ENCODE measurements around the gene SOHLH1.

Gene SOHLH1

DNA sequence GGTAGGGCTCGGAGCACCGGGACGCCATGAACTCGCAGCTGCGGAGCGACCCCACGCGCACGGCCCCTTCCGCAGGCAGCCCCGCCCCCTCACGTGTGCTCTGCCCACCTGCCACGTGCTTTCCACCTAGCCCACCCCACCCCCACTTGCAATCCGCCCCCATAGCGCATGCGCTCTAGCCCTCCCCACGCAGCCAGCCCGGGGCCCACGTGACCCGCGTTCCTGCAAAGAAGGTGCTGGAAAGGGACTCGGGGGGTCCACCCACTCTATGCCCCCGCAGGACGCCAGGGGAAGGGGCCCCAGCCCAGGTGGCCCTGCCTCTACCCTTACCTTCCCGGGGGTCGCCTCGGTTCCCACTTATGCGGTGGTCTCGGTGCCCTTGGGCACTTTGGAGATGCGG is at the start of gene SOHLH1:
TSS of gene SOHLH1 (minus strand) at position 42 of the 400 bp plus-strand sequence. CDS start at position 28, 14 bp downstream.
- Mint-ChIP-seq H3K27ac (no peak within 1 kb of the TSS), H3K36me3 (no peaks in the 10 kb centered on the region), H3K4me3 (no peak within 1 kb of the TSS), H3K9me3 (no peaks in the 10 kb centered on the region), H3K4me1 (no peaks in the 10 kb centered on the region)
- no peak for DNase-seq (ENCODE audit: low spot score in 2 of 2)
- no peak for ATAC-seq

GRCh38 chr9:135748676-135749075 is 49.4 kb upstream of the SOHLH1 start:
- Mint-ChIP-seq H3K4me1 (no peaks in the 10 kb centered on the region), H3K27ac (no peak overlapping the region), H3K9me3 (no peaks in the 10 kb centered on the region), H3K36me3 (no peaks in the 10 kb centered on the region), H3K4me3 (no peak overlapping the region)
- no peak for DNase-seq (ENCODE audit: low spot score in 2 of 2)
- ATAC-seq, result no peak

GRCh38 chr9:135747311-135747710 is 48.0 kb upstream of the SOHLH1 start:
- DNase-seq (ENCODE audit: low spot score in 2 of 2) (no peak), ATAC-seq (no peak)
- no peak overlapping the region for H3K4me3 Mint-ChIP-seq
- H3K9me3 Mint-ChIP-seq, result no peaks in the 10 kb centered on the region
- H3K27ac Mint-ChIP-seq, result no peak overlapping the region
- no peaks in the 10 kb centered on the region for H3K4me1 Mint-ChIP-seq
- no peaks in the 10 kb centered on the region for H3K36me3 Mint-ChIP-seq

GRCh38 chr9:135746565-135746964 is 47.3 kb upstream of the SOHLH1 start:
- DNase-seq (ENCODE audit: low spot score in 2 of 2) (no peak), ATAC-seq (no peak)
- H3K4me1 Mint-ChIP-seq, result no peaks in the 10 kb centered on the region
- no peaks in the 10 kb centered on the region for H3K9me3 Mint-ChIP-seq
- H3K4me3 Mint-ChIP-seq, result no peak overlapping the region
- H3K36me3 Mint-ChIP-seq, result no peaks in the 10 kb centered on the region
- H3K27ac Mint-ChIP-seq, result no peak overlapping the region

GRCh38 chr9:135745686-135746324 is 46.5 kb upstream of the SOHLH1 start:
- H3K9me3 Mint-ChIP-seq, result no peaks in the 10 kb centered on the region
- no peak for DNase-seq (ENCODE audit: low spot score in 2 of 2)
- H3K4me1 Mint-ChIP-seq, result no peaks in the 10 kb centered on the region
- H3K27ac Mint-ChIP-seq, result no peak overlapping the region
- H3K4me3 Mint-ChIP-seq, result no peak overlapping the region
- no peaks in the 10 kb centered on the region for H3K36me3 Mint-ChIP-seq
- ATAC-seq, result no peak

GRCh38 chr9:135745189-135745588 is 45.9 kb upstream of the SOHLH1 start:
- H3K4me3 Mint-ChIP-seq, result no peak overlapping the region
- no peaks in the 10 kb centered on the region for H3K9me3 Mint-ChIP-seq
- DNase-seq (ENCODE audit: low spot score in 2 of 2), result no peak
- no peaks in the 10 kb centered on the region for H3K4me1 Mint-ChIP-seq
- no peak for ATAC-seq
- H3K36me3 Mint-ChIP-seq, result no peaks in the 10 kb centered on the region
- H3K27ac Mint-ChIP-seq, result no peak overlapping the region

DNA sequence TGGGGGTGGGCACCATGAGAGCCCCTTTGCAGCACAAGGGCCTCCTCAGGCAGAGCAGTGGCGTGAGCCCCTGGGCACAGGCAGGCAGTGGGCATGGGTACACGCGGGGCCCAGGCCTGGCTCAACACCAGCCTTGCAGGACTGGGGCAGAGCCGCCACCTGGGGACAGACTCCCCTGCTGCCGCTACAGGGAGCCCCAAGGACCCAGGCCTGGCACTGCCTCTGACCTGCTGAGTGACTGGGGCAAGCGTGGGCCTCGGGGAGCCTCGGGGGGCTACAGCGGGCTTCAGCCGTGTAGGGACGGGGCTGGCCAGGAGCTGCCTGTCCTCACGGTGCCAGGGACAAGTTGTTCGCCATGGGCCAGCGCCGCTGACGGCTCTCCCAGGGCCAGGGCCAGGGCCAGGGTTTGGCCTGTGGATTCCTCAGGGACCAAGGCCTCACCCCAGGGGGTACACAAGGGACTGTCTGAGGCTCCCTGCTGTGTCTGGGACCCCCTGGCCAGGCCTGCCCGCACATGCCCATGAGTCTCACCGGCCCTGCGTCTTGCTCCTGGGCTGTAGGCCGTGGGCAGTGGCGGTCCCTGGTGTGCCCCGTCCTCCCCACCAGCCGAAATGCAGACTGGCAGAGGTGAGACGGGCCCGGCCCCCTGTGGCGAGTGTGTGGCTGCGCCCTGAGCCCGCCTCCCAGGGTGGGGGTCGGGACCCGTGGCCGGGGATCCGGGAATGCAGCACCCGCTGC is 45.2 kb upstream of the SOHLH1 start:
- ATAC-seq (no peak), DNase-seq (ENCODE audit: low spot score in 2 of 2) (no peak)
- no peak overlapping the region for H3K27ac Mint-ChIP-seq
- no peak overlapping the region for H3K4me3 Mint-ChIP-seq
- no peaks in the 10 kb centered on the region for H3K9me3 Mint-ChIP-seq
- no peaks in the 10 kb centered on the region for H3K4me1 Mint-ChIP-seq
- H3K36me3 Mint-ChIP-seq, result no peaks in the 10 kb centered on the region

DNA sequence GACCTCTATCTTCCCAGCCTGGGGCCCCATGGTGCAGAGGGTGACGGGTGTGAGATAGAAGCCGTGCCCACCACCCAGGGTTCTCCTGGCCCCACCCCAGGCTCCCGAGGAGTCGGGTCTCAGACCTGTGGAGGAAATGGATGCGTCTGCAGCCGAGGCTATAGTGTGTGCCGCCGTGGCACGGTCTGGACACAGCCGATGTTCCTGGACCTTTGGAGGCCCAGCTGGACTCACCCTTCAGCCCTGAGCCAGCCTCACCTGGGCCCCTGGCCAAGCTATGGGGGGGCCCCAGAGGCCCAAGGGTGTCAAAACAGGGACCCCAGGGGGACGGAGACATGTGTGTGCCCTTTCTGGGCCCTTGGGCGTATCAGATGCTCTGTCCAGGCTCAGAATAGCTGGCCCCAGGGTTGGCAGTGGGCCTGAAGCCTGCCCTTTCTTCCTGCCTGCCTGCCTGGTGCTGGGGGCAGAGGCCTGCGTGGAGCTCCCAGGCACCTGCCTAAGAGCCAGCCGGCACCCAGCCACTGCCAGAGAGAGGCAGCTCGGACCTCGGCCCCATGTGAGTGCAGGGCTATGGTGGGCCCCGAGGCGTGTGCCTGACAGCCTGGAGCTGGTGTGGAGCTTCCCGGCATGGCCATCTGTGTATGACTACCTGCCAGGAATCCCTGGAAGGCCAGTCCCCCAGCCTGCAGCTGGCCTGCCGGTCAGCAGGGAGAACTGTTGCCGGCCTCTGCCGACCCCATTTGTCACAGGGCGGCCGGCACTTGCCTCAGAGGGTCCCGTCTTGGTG is 44.5 kb upstream of the SOHLH1 start:
- no peak overlapping the region for H3K27ac Mint-ChIP-seq
- no peaks in the 10 kb centered on the region for H3K36me3 Mint-ChIP-seq
- H3K9me3 Mint-ChIP-seq, result no peaks in the 10 kb centered on the region
- ATAC-seq, result no peak
- H3K4me1 Mint-ChIP-seq, result no peaks in the 10 kb centered on the region
- no peak for DNase-seq (ENCODE audit: low spot score in 2 of 2)
- no peak overlapping the region for H3K4me3 Mint-ChIP-seq

- DNase-seq (ENCODE audit: low spot score in 2 of 2) (no peak), ATAC-seq (no peak)
- no peak overlapping the region for H3K4me3 Mint-ChIP-seq
- H3K36me3 Mint-ChIP-seq, result no peaks in the 10 kb centered on the region
- no peak overlapping the region for H3K27ac Mint-ChIP-seq
- H3K9me3 Mint-ChIP-seq, result no peaks in the 10 kb centered on the region
- H3K4me1 Mint-ChIP-seq, result no peaks in the 10 kb centered on the region
Observed at GRCh38 chr9:135743021-135743420, 43.7 kb upstream of the SOHLH1 start.

GRCh38 chr9:135741276-135742219 is 42.3 kb upstream of the SOHLH1 start:
- no peak overlapping the region for H3K27ac Mint-ChIP-seq
- no peaks in the 10 kb centered on the region for H3K4me1 Mint-ChIP-seq
- DNase-seq (ENCODE audit: low spot score in 2 of 2) (no peak), ATAC-seq (no peak)
- no peaks in the 10 kb centered on the region for H3K36me3 Mint-ChIP-seq
- no peak overlapping the region for H3K4me3 Mint-ChIP-seq
- H3K9me3 Mint-ChIP-seq, result no peaks in the 10 kb centered on the region

- ATAC-seq (no peak), DNase-seq (ENCODE audit: low spot score in 2 of 2) (no peak)
- Mint-ChIP-seq H3K4me3 (no peak overlapping the region), H3K4me1 (no peaks in the 10 kb centered on the region), H3K27ac (no peak overlapping the region), H3K36me3 (no peaks in the 10 kb centered on the region), H3K9me3 (no peaks in the 10 kb centered on the region)
Observed at GRCh38 chr9:135739271-135740220, 40.3 kb upstream of the SOHLH1 start.

DNA sequence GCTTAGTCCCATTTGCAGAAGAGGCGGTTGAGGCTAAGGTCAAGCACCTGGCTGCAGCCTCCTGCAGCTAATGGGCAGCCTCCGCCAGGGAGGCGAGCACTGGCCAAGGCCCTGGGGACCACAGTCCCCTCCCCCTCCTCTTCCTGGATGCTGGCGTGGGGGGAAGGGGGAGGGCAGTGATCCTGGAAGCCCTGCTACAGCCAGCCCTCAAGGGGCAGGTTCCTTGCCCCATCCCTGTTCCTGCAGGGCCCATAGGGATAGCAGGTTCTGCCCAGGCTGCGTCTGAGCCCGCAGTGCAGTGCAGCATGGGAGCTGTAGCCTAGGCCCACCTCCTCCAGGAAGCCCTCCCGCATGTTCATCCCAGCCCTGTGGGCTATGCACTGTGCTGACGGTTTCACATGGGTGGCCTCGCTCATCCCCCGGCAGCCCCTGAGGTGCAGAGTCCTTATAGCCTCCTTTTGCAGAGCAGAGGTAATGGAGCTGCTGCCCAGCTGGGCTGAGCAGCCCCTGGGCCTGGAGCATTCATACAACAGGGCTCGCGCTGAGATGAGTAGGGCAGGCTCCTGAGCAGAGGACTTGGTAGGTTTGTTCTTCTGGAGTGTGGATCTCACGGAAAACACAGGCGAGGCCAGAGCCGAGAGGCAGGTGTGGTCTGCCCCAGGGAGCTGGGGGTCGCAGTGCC is 38.7 kb upstream of the SOHLH1 start:
- no peak overlapping the region for H3K4me3 Mint-ChIP-seq
- peaks cover 11% of the 10 kb centered on the region for H3K36me3 Mint-ChIP-seq
- no peak overlapping the region for H3K27ac Mint-ChIP-seq
- H3K4me1 Mint-ChIP-seq, result peaks cover 8% of the 10 kb centered on the region
- no peak for ATAC-seq
- H3K9me3 Mint-ChIP-seq, result no peaks in the 10 kb centered on the region
- no peak for DNase-seq (ENCODE audit: low spot score in 2 of 2)

DNA sequence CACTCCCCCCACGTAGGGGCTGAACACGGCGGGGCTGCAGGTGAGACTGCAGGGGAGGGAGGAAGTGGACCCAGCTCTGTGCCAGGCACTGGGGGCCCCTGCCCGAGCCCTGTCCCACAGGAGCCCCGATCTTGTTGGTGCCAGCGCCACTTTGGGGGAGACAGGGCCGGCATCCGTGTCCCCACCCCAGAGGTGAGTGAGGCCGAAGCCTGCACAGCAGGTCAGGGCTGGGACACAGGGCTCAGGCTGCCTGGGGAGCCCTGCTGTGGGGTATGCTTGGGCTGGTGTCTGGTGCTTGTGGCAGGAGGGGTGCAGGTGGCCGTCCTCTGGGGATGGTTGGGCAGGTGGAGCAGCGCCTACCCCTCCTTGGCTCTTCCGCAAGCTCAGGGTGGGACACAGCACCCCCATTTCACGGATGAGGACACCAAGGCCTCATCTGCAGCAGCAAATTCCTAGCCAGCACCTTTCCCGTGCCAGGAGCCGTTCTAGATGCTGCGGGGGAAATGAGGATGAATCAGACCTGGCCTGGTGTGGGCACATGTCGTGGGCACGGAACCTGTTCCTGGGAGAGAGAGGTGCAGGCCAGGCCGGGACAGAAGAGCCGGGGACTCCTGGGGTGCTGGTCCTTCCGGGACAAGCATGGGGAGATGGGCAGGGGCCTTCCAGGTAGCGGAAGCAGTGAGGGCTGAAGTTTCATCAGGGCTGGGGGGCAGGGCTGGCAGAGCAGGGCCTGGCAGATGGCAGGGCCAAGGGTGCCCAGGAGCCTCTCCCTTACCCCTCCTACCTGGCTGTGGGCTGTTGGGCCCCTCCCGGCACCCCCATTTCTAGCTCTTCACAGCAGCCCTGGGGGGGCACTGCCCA is 37.9 kb upstream of the SOHLH1 start:
- Mint-ChIP-seq H3K27ac (no peak overlapping the region), H3K9me3 (no peaks in the 10 kb centered on the region), H3K4me3 (no peak overlapping the region), H3K4me1 (peaks cover 8% of the 10 kb centered on the region), H3K36me3 (peaks cover 14% of the 10 kb centered on the region)
- no peak for ATAC-seq
- no peak for DNase-seq (ENCODE audit: low spot score in 2 of 2)
